Esophagus muscularis mucosa (tissue), 3 donors: Measurements from ENCODE around the gene DYNC1LI1.

Experiments
- CTCF ChIP-seq, 3 experiments: fragments of 200-600 bp in 2 of 3; fragments of 450-650 bp in 1 of 3; sonication (generic) in 2 of 3; IDR thresholded peaks; one replicate each; pipeline ENCODE4 v1.5.1; 2017 to 2019; ENCODE audit warnings: antibody characterized with exemption in 3 of 3, mild to moderate bottlenecking in 2 of 3, moderate library complexity in 1 of 3
- POLR2A ChIP-seq: fragments of 450-650 bp; IDR thresholded peaks from one replicate; pipeline ENCODE4 v1.6.1; 2017; ENCODE audit warnings: antibody characterized with exemption, moderate library complexity, mild to moderate bottlenecking, low read depth

GRCh38 chr3:32614956-32615355, 44.3 kb upstream of the DYNC1LI1 start:
- no peak for TF ChIP-seq POLR2A
- TF ChIP-seq CTCF (IDR thresholded peaks at IDR 0.05) = no peak
